HG03280 (cell line): Measurements from ENCODE around the gene LACRT.
"Not testable (repeated sequence)": the region's sequence is repeated elsewhere in the genome, so short reads cannot be mapped to it uniquely, and the experiment has no call there.

Experiments
- ATAC-seq: cut with Tn5 transposase; IDR thresholded peaks from one replicate; pipeline ENCODE4 v1.9.1; 2021; ENCODE audit warnings: mild to moderate bottlenecking, moderate library complexity; ENCODE audit not compliant: unreplicated experiment

Gene LACRT

GRCh38 chr12:54641089-54641488 lies 6.4 kb upstream of the LACRT start:
- ATAC-seq = no peak

DNA sequence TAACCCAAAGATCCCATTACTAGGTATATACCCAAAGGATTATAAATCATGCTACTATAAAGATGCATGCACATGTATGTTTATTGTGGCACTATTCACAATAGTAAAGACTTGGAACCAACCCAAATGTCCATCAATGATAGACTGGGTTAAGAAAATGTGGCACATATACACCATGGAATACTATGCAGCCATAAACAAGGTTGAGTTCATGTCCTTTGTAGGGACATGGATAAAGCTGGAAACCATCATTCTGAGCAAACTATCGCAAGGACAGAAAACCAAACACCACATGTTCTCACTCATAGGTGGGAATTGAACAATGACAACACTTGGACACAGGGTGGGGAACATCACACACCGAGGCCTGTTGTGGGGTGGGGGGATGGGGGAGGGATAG lies 4.4 kb upstream of the LACRT start:
- ATAC-seq = not testable (repeated sequence)

DNA sequence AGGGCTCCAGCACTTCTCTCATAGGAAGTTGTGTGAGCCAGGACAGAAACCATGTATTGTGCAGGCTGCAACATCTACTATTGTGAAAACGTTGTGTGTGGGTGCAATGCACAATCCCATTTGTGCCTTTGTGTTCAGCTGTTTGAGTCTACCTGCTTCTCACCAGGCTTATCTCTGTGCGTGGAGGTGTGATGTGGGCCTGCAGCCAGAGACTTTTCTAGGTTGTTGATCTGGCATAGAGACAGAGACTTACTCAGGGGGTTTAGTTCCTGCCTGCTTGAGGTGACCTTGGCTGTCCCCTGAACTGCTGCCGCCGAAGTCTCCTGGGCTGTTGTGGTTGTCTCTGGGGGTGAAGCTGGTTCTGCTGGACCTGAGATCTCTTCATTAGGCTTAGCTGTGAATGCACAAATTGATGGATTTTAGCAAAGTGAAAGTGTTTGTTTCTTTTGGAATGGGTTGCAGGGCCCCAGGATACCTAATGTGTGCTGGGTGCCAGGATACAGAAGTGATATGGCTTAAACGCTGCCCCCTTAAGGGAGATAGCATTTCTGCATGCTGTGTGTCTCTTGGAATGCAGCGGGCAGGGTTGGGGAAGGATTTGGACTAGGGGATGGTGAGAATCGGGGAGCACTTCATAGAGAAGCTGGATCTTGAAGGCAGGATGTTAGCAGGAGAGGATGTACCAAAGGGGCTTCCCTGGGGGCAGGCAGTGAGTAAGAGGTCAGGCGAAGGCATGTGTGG lies 2.5 kb downstream of the LACRT start:
- no peak for ATAC-seq

GRCh38 chr12:54631551-54631950 lies 3.1 kb downstream of the LACRT start:
- ATAC-seq = no peak

DNA sequence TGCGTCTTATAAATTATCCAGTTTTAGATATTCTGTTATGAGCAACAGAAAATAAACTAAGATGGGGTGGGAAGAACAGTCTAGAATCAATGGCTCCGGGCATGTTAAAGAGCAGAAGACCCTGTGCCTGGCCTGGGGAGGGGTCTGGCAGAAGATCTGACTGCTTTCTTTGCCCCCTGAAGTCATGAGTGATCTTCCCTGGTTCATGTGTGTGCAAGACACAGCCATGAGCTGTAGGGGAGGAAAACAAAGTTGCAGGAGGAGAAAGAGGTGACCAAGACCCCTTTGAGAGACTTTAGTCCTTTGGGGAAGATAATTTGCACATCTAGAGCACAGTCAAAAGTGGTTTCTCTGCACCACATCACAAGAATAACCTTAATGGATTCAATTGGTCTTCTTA lies 4.8 kb downstream of the LACRT start:
- ATAC-seq = no peak

GRCh38 chr12:54628186-54628846 lies 6.4 kb downstream of the LACRT start:
- ATAC-seq = no peak

DNA sequence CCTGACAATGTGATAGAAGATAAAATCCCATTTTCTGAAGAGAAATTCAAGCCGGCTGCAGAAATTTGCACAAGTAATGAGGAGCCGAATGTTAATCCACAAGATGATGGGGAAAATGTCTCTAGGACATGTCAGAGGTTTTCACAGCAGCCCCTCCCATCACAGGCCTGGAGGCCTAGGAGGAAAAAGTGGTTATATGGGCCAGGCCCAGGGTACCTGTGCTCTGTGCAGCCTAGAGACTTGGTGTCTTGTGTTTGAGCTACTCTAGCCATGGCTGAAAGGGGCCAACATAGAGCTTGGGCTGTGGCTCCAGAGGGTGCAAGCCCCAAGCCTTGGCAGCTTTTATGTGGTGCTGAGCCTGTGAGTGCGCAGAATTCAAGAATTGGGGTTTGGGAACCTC lies 7.4 kb downstream of the LACRT start:
- ATAC-seq = no peak

DNA sequence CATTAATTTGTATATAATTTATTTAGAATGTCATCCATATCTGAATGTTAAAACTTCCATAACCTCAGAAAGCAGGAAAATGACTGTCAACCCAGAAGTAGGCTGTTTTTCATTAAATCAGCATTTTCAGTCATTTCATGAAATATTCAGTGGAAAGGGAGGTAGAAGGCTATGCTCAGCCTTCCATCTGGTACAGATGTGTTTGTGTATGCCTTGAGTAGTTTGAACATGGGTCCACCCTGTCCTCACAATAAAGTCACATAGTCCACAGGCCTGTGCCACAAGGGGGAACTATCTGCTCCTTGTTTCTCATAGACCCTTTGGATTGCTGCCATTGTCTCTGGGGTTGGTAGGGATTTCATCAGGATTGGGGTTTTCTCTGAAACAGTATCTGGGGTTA lies 9.1 kb downstream of the LACRT start:
- ATAC-seq = no peak

- ATAC-seq = no peak
These were observed 10.1 kb downstream of the LACRT start for GRCh38 chr12:54624315-54625279.

DNA sequence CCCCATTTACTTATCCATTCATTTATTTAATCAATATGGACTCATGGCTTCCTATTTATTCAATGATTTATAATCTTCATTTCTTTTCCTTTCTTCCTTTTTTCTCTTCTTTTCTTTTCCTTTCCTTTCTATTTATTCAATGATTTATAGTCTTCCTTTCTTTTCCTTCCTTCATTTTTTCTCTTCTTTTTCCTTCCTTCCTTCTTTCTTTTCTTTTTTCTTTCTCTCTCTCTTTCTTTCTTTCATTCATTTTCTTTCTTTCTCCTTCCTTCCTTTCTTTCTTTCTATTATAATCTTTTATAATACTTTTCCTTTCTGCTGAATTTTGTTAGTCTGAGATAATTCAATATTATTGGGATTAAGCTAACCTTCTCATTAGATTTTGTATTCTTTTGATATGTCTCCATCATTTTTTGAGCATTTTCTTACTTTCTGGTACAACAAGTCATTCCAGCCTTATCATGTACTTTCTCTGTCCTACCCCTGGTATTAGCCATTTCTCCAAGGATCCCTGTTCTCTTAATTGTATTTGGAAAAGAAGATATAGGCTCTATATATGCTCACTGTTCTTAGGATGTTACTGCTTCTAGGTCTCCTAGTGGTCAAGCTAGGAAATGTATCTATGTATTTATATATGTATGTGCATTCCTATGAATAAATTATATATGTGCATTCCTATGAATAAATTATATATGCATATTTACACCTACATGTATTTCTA lies 12.1 kb downstream of the LACRT start:
- ATAC-seq = no peak

- no peak for ATAC-seq
These were observed 17.6 kb downstream of the LACRT start for GRCh38 chr12:54616933-54617680.

DNA sequence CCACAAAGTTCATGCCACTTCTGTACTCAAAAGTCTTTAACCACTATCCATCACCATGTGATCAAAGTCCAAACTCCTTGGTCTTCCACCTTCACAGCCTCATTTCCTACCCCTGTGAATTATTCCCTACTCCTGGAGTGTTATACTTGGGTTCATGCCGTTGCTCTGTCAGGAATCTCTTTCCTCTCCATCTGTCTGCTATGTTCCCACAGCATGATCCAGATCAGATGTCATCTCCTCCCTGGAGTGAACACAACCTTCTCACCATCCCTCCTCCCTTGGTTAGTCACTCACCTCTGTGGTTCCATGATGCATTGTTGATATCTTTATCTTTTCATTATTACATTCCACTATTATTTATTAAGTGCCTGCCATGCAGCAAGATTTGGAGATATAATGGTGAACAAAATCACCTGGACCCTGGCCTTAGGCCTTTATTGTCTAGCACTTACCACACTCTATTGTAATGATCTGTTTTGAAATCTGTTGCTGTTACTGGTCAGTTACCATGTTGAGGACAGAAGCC lies 22.4 kb downstream of the LACRT start:
- ATAC-seq = no peak

DNA sequence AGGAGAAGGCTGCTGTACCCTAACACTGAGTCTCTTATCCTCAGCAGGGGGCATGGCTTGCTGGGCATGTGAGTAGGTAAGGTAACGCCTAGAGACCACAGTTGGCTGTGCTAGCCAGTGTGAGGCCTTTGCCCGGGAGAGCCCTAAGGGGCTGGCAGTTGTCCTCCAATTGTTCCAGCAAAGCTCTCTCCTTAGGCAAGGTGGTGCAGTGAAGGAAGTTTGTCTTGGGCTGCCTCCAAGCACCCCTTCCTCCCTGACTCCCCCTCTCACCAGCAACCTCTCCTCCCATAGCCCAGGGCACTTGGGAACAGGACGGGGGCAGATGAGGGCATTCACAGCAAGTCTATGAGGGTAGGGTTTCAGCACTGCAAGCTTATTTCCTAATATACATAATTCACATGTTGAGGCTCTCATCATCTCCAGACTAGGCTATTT lies 23.0 kb downstream of the LACRT start:
- ATAC-seq = no peak

DNA sequence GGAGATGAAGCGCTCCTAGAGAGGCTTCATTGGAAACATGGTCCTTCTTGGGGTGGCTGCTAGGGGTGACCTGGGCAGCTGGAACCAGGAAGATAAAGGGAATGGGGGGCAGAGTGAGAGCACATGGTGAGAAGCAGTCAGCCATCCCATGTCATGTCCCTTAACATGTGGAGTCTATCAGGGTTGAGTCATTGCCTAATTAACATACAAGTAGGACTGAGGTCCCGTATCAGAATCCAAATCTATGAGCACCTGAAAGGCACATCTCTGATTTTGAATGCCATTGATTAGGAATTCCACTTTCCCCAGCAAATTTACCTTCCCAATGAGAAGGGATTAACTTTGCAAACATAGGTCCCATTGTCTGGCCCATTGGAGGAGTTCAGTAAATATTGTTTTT lies 25.9 kb downstream of the LACRT start:
- no peak for ATAC-seq

GRCh38 chr12:54608156-54608555 lies 26.5 kb downstream of the LACRT start:
- no peak for ATAC-seq

DNA sequence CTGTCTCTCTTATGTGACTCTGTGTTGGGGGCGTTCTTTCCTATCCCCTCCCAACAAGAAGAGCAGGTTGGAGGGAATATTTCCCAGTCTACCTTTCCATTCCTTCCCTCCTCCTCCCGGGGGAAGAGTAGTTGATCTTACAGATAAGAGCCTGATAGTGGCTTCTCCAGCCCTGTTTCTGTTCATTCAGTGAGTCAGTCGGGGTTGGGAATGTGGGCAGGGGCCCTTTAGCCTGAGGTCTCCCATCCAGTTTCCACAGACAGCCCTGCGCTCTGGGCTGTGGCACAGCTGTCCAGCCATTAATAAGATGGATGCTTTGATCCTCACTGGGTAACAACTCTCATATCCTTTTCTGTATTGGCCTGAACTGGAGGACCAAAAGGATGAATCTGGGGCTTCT lies 28.1 kb downstream of the LACRT start:
- ATAC-seq = no peak

GRCh38 chr12:54605138-54605970 lies 29.3 kb downstream of the LACRT start:
- no peak for ATAC-seq

GRCh38 chr12:54604436-54604835 lies 30.3 kb downstream of the LACRT start:
- ATAC-seq = no peak

DNA sequence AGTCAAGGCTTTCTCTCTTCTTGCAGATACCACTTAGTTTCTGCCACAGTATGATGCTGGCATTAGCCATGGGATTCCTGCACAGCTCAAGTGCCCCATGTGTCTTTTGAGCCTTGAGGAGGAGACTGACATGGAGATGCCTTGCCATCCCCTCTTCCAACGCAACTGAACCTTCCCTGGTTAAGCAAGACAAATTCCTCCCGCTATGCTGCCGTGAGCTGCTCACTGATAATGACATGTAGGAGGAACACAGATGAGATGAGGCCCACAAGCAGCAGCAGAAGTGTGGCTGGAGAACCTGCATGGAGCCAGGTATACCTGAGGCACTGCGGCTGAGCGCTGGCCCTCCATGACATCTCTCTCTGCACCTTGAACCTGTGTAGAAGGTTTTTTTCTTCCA lies 30.8 kb downstream of the LACRT start:
- no peak for ATAC-seq
